Measurements from ENCODE around the gene SH3GL3.
A peak's percentile ranks its signal among the peaks of the same experiment; 100 is the strongest.

The SH3GL3 gene

DNA sequence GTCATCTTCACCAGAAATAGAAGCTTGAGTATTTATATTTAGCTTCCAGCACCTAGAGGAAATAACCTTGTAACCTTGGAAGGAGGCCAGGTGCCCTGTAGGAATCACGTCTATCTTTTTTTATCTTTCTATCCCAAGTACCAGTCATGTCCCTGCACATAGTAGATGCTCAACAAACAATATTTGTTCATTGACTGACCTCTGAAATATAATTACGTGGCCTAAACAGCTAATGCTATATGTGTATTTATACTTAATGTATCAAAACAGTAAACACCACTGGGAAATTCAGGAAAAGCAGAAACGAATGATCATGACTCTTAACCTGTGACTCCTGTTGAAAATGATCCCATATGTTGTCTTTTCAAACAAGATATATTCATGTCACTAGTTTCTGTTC lies 108.9 kb downstream of the SH3GL3 start:
- POLR2A ChIA-PET, result no interaction called here
- no peak for TF ChIP-seq CTCF (IDR thresholded peaks at IDR 0.05; ENCODE audit: insufficient read depth, low read length, missing control alignments)
- CTCF ChIA-PET, result interaction anchor here (1.8 to 11.5 kb wide), 4 partner anchors 9 to 309 kb away, joined by 10 to 212 read pairs (median 99); partner anchors contain the start of gene SH3GL3

DNA sequence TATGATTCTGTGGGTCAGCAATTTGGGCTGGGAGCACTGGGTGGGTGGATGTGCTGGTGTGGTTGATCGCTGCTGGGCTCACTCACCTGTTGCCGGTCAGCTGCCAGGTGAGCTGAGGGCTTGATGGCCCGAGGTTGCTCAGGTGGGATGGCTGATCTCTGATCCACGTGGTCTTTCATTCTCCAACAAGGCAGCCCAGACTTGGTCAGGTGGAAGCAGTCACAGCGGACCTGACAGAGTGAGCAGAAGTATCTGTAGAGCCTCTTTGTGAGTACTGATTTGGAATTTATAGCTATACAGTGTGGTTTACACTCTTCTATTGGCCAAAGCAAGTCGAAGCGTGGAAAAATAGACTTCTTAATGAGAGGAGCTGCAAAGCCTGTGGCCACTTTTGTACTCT lies 109.6 kb downstream of the SH3GL3 start:
- no peak for DNase-seq (ENCODE audit: low read depth, low spot score)
- ChIA-PET CTCF (interaction anchor here (1.8 to 11.5 kb wide), 4 partner anchors 9 to 310 kb away, joined by 10 to 212 read pairs (median 99); partner anchors contain the start of gene SH3GL3), POLR2A (no interaction called here)
- no peak overlapping the region for H3K4me3 ChIP-seq (ENCODE audit: low read depth, low read length)
- no peak for TF ChIP-seq CTCF (IDR thresholded peaks at IDR 0.05; ENCODE audit: insufficient read depth, low read length, missing control alignments)

More for the DNA sequence above, 108.9 kb downstream of the SH3GL3 start:
- no peak overlapping the region for H3K4me3 ChIP-seq (ENCODE audit: low read depth, low read length)
- no peak for DNase-seq (ENCODE audit: low read depth, low spot score)

- no peak for DNase-seq (ENCODE audit: low read depth, low spot score)
- no peak for TF ChIP-seq CTCF (IDR thresholded peaks at IDR 0.05; ENCODE audit: insufficient read depth, low read length, missing control alignments)
- H3K4me3 ChIP-seq (ENCODE audit: low read depth, low read length), result no peak overlapping the region
- POLR2A ChIA-PET, result no interaction called here
- CTCF ChIA-PET, result interaction anchor here (0.7 to 11.5 kb wide), 6 partner anchors 14 to 311 kb away, joined by 3 to 212 read pairs (median 42); partner anchors contain the start of gene SH3GL3
These were observed 111.0 kb downstream of the SH3GL3 start for GRCh38 chr15:83558146-83558545.

DNA sequence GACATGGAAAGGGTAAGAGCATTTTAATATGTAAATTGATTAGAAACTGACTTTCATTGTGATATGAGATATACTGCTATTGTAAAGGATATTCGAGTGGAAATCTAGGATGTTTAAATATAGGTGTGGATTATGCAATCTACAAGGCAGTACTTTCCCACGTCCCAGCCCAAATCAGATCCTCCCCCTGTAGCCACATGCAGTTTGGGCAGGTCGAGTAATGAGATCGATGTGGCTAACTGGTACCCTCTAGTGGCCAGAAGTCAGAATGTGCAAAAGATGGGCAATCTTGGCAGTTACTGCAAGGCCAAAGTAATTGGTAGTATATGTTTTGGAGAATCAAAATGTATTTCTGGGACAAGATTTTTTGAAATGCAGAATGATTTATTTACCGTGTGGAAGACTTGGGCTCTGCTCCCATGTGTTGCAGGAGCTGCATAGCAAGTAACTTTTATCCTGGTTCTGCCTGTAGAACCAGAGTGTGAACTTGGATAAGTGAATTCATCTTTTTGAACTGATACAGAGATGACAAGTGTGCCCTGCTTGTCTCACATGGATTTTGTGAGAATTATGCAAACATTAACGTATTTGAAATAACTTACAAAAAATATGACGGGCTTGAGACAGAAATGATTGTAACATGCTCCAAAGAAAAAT lies 112.3 kb downstream of the SH3GL3 start:
- ChIA-PET CTCF (interaction anchor here (0.6 to 11.5 kb wide), 14 partner anchors 8 to 312 kb away, joined by 3 to 212 read pairs (median 5); partner anchors contain the start of gene SH3GL3), POLR2A (no interaction called here)
- peak; percentile 21 for DNase-seq (ENCODE audit: low read depth, low spot score)
- TF ChIP-seq CTCF (IDR thresholded peaks at IDR 0.05; ENCODE audit: insufficient read depth, low read length, missing control alignments), result peak; percentile 81
- no peak overlapping the region for H3K4me3 ChIP-seq (ENCODE audit: low read depth, low read length)

DNA sequence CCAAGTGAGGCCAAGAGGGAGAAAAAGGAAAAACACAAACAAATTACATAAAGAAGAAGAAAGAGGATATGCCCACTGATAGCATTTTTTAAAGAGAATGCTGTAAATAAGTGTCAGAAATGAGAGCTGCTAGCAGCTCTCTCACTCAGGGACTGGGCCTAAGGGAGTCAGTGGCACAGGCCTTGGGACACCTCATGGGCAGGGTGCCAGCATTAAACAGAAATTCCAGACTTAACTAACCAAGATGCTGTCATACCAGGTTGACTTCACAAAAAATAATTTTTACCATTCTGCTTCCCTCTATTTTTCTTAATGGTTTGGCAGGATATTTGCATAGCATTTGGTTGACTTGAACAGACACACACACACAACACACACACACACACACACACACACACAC lies 114.5 kb downstream of the SH3GL3 start:
- no peak for DNase-seq (ENCODE audit: low read depth, low spot score)
- ChIA-PET POLR2A (interaction anchor here (0.5 kb wide), 1 partner anchor 422 kb away, joined by 3 read pairs; no protein-coding TSS in a partner anchor), CTCF (interaction anchor here (1.0 to 11.5 kb wide), 9 partner anchors 8 to 315 kb away, joined by 3 to 212 read pairs (median 6); partner anchors contain the start of gene SH3GL3)
- H3K4me3 ChIP-seq (ENCODE audit: low read depth, low read length), result no peak overlapping the region
- no peak for TF ChIP-seq CTCF (IDR thresholded peaks at IDR 0.05; ENCODE audit: insufficient read depth, low read length, missing control alignments)

GRCh38 chr15:83565138-83565537 lies 118.0 kb downstream of the SH3GL3 start:
- H3K4me3 ChIP-seq (ENCODE audit: low read depth, low read length), result no peak overlapping the region
- TF ChIP-seq CTCF (IDR thresholded peaks at IDR 0.05; ENCODE audit: insufficient read depth, low read length, missing control alignments), result no peak
- no peak for DNase-seq (ENCODE audit: low read depth, low spot score)
- CTCF ChIA-PET, result interaction anchor here (0.7 to 11.5 kb wide), 13 partner anchors 9 to 318 kb away, joined by 3 to 212 read pairs (median 4); partner anchors contain the start of gene SH3GL3
- POLR2A ChIA-PET, result no interaction called here
